GM12878 (cell line): ENCODE data around the gene CSHL1. TPM values are rescaled to one million over a fixed set of nuclear protein-coding genes. Genes with fewer than 3 reads are reported as not detected.
A peak's percentile ranks its signal among the peaks of the same experiment; 100 is the strongest.

Source experiments
- ATAC-seq: fragments of 200-7000 bp; cut with Tn5 transposase; 3 replicates; pipeline ENCODE4 v1.9.1; 2020; ENCODE audit warnings: mild to moderate bottlenecking, moderate library complexity
- BruUV-seq: library from RNA; stranded (reverse); fragments of 400-500 nt; replicated peaks from 2 replicates; lab custom pipeline; 2021; lab: Mats Ljungman, UMichigan
- CTCF ChIA-PET: fragments of 300-600 bp; sonication (Branson Sonifier 250); formaldehyde crosslinking; extraction: SDS; loops from one replicate; lab custom pipeline; 2021; ENCODE audit warnings: inconsistent platforms; lab: Yijun Ruan, JAX
- POLR2A ChIA-PET: fragments of 350-600 bp; formaldehyde crosslinking; extraction: SDS; loops from one replicate; lab custom pipeline; 2021; ENCODE audit warnings: inconsistent platforms; lab: Charles Lee
- RAD21 ChIA-PET: fragments of 300-600 bp; sonication (Branson Sonifier 250); formaldehyde crosslinking; loops from one replicate; lab custom pipeline; 2023; ENCODE audit warnings: antibody characterized with exemption; ENCODE audit not compliant: unreplicated experiment; lab: Charles Lee
- SMC1A ChIA-PET: fragments of 300-600 bp; sonication (Branson Sonifier 250); formaldehyde crosslinking; loops from one replicate; lab custom pipeline; 2023; ENCODE audit not compliant: unreplicated experiment, uncharacterized antibody; lab: Charles Lee
- DNase-seq: peaks from one replicate; pipeline ENCODE4 v3.0.0-alpha.2; 2011; ENCODE audit warnings: low read depth, low spot score
- FAIRE-seq: peaks from 3 replicates; lab custom pipeline; 2011; peaks lifted over from hg19 to GRCh38; lab: Jason Lieb, UNC
- H2AFZ ChIP-seq: 2 replicates; pipeline ENCODE4 v1.6.0; 2011; ENCODE audit warnings: low read depth, low read length, control low read depth; ENCODE audit not compliant: control insufficient read depth
- H3K27ac ChIP-seq: 2 replicates; pipeline ENCODE4 v1.5.1; 2011; ENCODE audit warnings: control low read depth; ENCODE audit not compliant: control insufficient read depth, insufficient read depth
- H3K27me3 ChIP-seq, 2 experiments: replicated peaks in 1 of 2; 2 replicates each; pipeline versions ENCODE4 v1.6.0 to v1.6.1; 2011; ENCODE audit warnings: low read length in 1 of 2; ENCODE audit not compliant: control insufficient read depth in 2 of 2, insufficient read depth in 2 of 2
- H3K36me3 ChIP-seq, 2 experiments: 2 replicates each; pipeline ENCODE4 v1.5.1; 2011; ENCODE audit warnings: low read length in 1 of 2; ENCODE audit not compliant: control insufficient read depth in 2 of 2, insufficient read depth in 2 of 2
- H3K4me1 ChIP-seq: 2 replicates; pipeline ENCODE4 v1.6.1; 2011; ENCODE audit warnings: mild to moderate bottlenecking, low read length, moderate library complexity, mixed read lengths; ENCODE audit not compliant: control insufficient read depth, insufficient read depth
- H3K4me2 ChIP-seq: 2 replicates; pipeline ENCODE4 v1.6.0; 2011; ENCODE audit warnings: control low read depth; ENCODE audit not compliant: control insufficient read depth, insufficient read depth
- H3K4me3 ChIP-seq: fragments of 200-600 bp; sonication (generic); 2 replicates; pipeline ENCODE4 v1.5.1; 2016
- H3K79me2 ChIP-seq: 2 replicates; pipeline ENCODE4 v1.6.0; 2011; ENCODE audit warnings: low read length; ENCODE audit not compliant: control insufficient read depth, insufficient read depth
- H3K9ac ChIP-seq: 2 replicates; pipeline ENCODE4 v1.8.0; 2011; ENCODE audit warnings: low read length, control low read depth, mixed read lengths; ENCODE audit not compliant: control insufficient read depth, insufficient read depth
- H3K9me3 ChIP-seq: replicated peaks from 3 replicates; pipeline ENCODE4 v1.5.1; 2011; ENCODE audit warnings: mild to moderate bottlenecking, low read length; ENCODE audit not compliant: control insufficient read depth, insufficient read depth
- H4K20me1 ChIP-seq: 2 replicates; pipeline ENCODE4 v1.6.0; 2011; ENCODE audit not compliant: control insufficient read depth, insufficient read depth
- ATF7 ChIP-seq: fragments of 450-650 bp; IDR thresholded peaks from 2 replicates; pipeline ENCODE4 v1.6.1; 2016; ENCODE audit warnings: low read depth, mild to moderate bottlenecking
- CBFB ChIP-seq: IDR thresholded peaks from 2 replicates; pipeline ENCODE4 v1.6.1; 2016; ENCODE audit warnings: antibody characterized with exemption, low read depth
- CBX3 ChIP-seq: fragments of 200-600 bp; sonication (generic); IDR thresholded peaks from 2 replicates; pipeline ENCODE4 v1.6.1; 2016; ENCODE audit warnings: low read depth, borderline replicate concordance
- CTCF ChIP-seq, 3 experiments: IDR thresholded peaks in 2 of 3; conservative IDR thresholded peaks in 1 of 3; 2 replicates each; pipeline ENCODE4 v1.5.1; 2011; ENCODE audit warnings: low read depth in 3 of 3, low read length in 3 of 3, mild to moderate bottlenecking in 3 of 3, control low read depth in 2 of 3, moderate library complexity in 2 of 3, inconsistent platforms in 1 of 3, mixed read lengths in 1 of 3; ENCODE audit not compliant: control insufficient read depth in 2 of 3, insufficient read depth in 1 of 3; ENCODE audit errors: extremely low read depth in 1 of 3
- FOXM1 ChIP-seq: IDR thresholded peaks from 2 replicates; pipeline ENCODE4 v1.6.1; 2012; ENCODE audit warnings: low read depth, mild to moderate bottlenecking, inconsistent platforms, low read length, moderate library complexity
- HDAC6 ChIP-seq: fragments of 200-600 bp; sonication (generic); IDR thresholded peaks from one replicate; pipeline ENCODE4 v1.8.0; 2017; ENCODE audit warnings: antibody characterized with exemption; ENCODE audit not compliant: unreplicated experiment
- HDGF ChIP-seq: fragments of 450-650 bp; IDR thresholded peaks from 2 replicates; pipeline ENCODE4 v1.6.1; 2016; ENCODE audit warnings: antibody characterized with exemption
- IRF3 ChIP-seq: fragments of 450-650 bp; IDR thresholded peaks from 2 replicates; pipeline ENCODE4 v1.6.1; 2014; ENCODE audit warnings: mild to moderate bottlenecking
- JUND ChIP-seq: IDR thresholded peaks from 2 replicates; pipeline ENCODE4 v1.6.1; 2012; ENCODE audit warnings: low read depth, mild to moderate bottlenecking, low read length, improper control_type of control experiment, moderate library complexity
- MAX ChIP-seq: IDR thresholded peaks from 2 replicates; pipeline ENCODE4 v1.6.1; 2012; ENCODE audit warnings: low read depth, low read length, improper control_type of control experiment
- MXI1 ChIP-seq: fragments of 150-350 bp; IDR thresholded peaks from 2 replicates; pipeline ENCODE4 v1.6.1; 2011; ENCODE audit warnings: low read depth, mild to moderate bottlenecking, inconsistent platforms, low read length, improper control_type of control experiment
- POLR2A ChIP-seq: IDR thresholded peaks from 2 replicates; pipeline ENCODE4 v1.6.1; 2011; ENCODE audit warnings: low read depth, mild to moderate bottlenecking, low read length
- POLR2AphosphoS5 ChIP-seq: IDR thresholded peaks from 2 replicates; pipeline ENCODE4 v1.6.1; 2011; ENCODE audit warnings: mild to moderate bottlenecking, low read length, inconsistent platforms
- RFX5 ChIP-seq: IDR thresholded peaks from 2 replicates; pipeline ENCODE4 v1.6.1; 2011; ENCODE audit warnings: low read depth, low read length, improper control_type of control experiment
- RUNX3 ChIP-seq: IDR thresholded peaks from 2 replicates; pipeline ENCODE4 v1.6.1; 2012; ENCODE audit warnings: low read length, inconsistent platforms
- SIN3A ChIP-seq: IDR thresholded peaks from 2 replicates; pipeline ENCODE4 v1.6.1; 2012; ENCODE audit warnings: low read depth, low read length, improper control_type of control experiment
- SMAD1 ChIP-seq: fragments of 450-650 bp; IDR thresholded peaks from 2 replicates; pipeline ENCODE4 v1.6.1; 2018; ENCODE audit warnings: mild to moderate bottlenecking, low read depth; ENCODE audit not compliant: partially characterized antibody
- SMC3 ChIP-seq: IDR thresholded peaks from 2 replicates; pipeline ENCODE4 v1.6.1; 2011; ENCODE audit warnings: low read length, improper control_type of control experiment, borderline replicate concordance
- SP1 ChIP-seq: IDR thresholded peaks from one replicate; pipeline ENCODE4 v1.6.1; 2011; ENCODE audit warnings: low read depth, low read length
- TARDBP ChIP-seq: IDR thresholded peaks from 2 replicates; pipeline ENCODE4 v1.6.1; 2016; ENCODE audit warnings: borderline replicate concordance
- WRNIP1 ChIP-seq: IDR thresholded peaks from 2 replicates; pipeline ENCODE4 v1.6.1; 2011; ENCODE audit warnings: low read depth, low read length, improper control_type of control experiment, borderline replicate concordance
- YY1 ChIP-seq: IDR thresholded peaks from 2 replicates; pipeline ENCODE4 v1.6.1; 2011; ENCODE audit warnings: low read depth, mild to moderate bottlenecking, low read length
- WGBS: methylation state at CpG from one replicate; pipeline ENCODE4 v1.1.6; 2016; ENCODE audit warnings: low lambda C conversion rate; ENCODE audit not compliant: insufficient replicate concordance, insufficient coverage; ENCODE audit errors: missing lambda C conversion rate; 5-methylcytosine and 5-hydroxymethylcytosine counted together
- in situ Hi-C: fragments of 300-500 bp; cut with MboI; formaldehyde crosslinking; loops from 9 replicates; pipeline ENCODE4 v1.14.3; 2018; ENCODE audit warnings: mixed read lengths
- intact Hi-C: fragments of 100-400 bp; cut with micrococcal nuclease; formaldehyde crosslinking; loops from one replicate; pipeline ENCODE4 v1.14.2; 2022; ENCODE audit not compliant: unreplicated experiment
- polyA plus RNA-seq, 11 experiments: library from polyadenylated mRNA; depleted of rRNA in 4 of 11; unstranded in 6 of 11; stranded (reverse) in 5 of 11; fragments of >200 nt; fragmentation: Nextera tagmentation in 4 of 11; fragmentation: Illumina TruSeq in 1 of 11; extraction: Ambion mirVana in 4 of 11; extraction: Trizol in 1 of 11; gene quantifications; 1 replicate in 1 of 11; 2 replicates in 10 of 11; pipeline versions ENCODE4 v1.2.1 to v1.2.3, GENCODE V29; 2011 to 2016; ENCODE audit warnings: inconsistent platforms in 2 of 11, missing spikeins in 2 of 11, low read depth in 1 of 11
- total RNA-seq, 4 experiments: library from RNA; depleted of rRNA in 3 of 4; stranded (reverse); fragments of >200 nt in 3 of 4; fragmentation: Illumina TruSeq in 1 of 4; extraction: Trizol in 1 of 4; gene quantifications; 2 replicates each; pipeline versions ENCODE4 v1.2.1 to v1.2.3, GENCODE V29; 2013 to 2021
- TF ChIP-seq, protein P1 (sequence below): fragments of 450-650 bp; IDR thresholded peaks from 2 replicates; pipeline ENCODE4 v1.6.1; 2016; ENCODE audit warnings: mild to moderate bottlenecking

CSHL1 gene
- total and polyA plus RNA-seq, 10 of the 15 experiments (the other 5 are each of a cell fraction or from before 2014, with no cell fraction given): not detected

GRCh38 chr17:63919311-63919723, 8.3 kb upstream of the CSHL1 start:
- ChIA-PET SMC1A (interaction anchor here (0.6 to 14.0 kb wide), 22 partner anchors 11 to 226 kb away, joined by 3 to 248 read pairs (median 5); partner anchors contain the start of genes CD79B and ICAM2), POLR2A (interaction anchor here (0.6 to 2.8 kb wide), 10 partner anchors 12 to 352 kb away, joined by 3 to 22 read pairs (median 5); partner anchors contain the start of genes CD79B and ICAM2), CTCF (interaction anchor here (0.5 to 17.4 kb wide), 40 partner anchors 8 to 361 kb away, joined by 3 to 481 read pairs (median 5); partner anchors contain the start of genes CD79B, ERN1 and ICAM2), RAD21 (interaction anchor here (0.7 to 9.2 kb wide), 20 partner anchors 9 to 213 kb away, joined by 3 to 288 read pairs (median 5); partner anchors contain the start of genes CD79B, ERN1 and ICAM2)
- peak; percentile 35 for FAIRE-seq
- H3K79me2 ChIP-seq: no peaks in the 10 kb centered on the region
- H3K4me2 ChIP-seq: no peak overlapping the region
- H3K9me3 ChIP-seq: no peaks in the 10 kb centered on the region
- H3K27ac ChIP-seq: no peak overlapping the region
- H2AFZ ChIP-seq: no peak overlapping the region
- H3K4me3 ChIP-seq: no peak overlapping the region
- BruUV-seq: no TSS peak
- 30% methylated on average over 7 of the region's 8 CpGs for WGBS
- peak; percentile 83 for ATAC-seq
- no peaks in the 10 kb centered on the region for H3K36me3 ChIP-seq
- in situ Hi-C loops (no loop called here), intact Hi-C loops (loop anchor here (1.0 to 2.0 kb wide), 6 partner anchors 27 to 213 kb away; no protein-coding TSS in a partner anchor)
- no peak overlapping the region for H3K9ac ChIP-seq
- peaks cover 16% of the 10 kb centered on the region for H3K4me1 ChIP-seq
- H4K20me1 ChIP-seq: no peaks in the 10 kb centered on the region
- H3K27me3 ChIP-seq: no peaks in the 10 kb centered on the region
- peak; percentile 71 for DNase-seq
- TF ChIP-seq, protein P1, sequence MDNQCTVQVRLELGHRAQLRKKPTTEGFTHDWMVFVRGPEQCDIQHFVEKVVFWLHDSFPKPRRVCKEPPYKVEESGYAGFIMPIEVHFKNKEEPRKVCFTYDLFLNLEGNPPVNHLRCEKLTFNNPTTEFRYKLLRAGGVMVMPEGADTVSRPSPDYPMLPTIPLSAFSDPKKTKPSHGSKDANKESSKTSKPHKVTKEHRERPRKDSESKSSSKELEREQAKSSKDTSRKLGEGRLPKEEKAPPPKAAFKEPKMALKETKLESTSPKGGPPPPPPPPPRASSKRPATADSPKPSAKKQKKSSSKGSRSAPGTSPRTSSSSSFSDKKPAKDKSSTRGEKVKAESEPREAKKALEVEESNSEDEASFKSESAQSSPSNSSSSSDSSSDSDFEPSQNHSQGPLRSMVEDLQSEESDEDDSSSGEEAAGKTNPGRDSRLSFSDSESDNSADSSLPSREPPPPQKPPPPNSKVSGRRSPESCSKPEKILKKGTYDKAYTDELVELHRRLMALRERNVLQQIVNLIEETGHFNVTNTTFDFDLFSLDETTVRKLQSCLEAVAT: peak; percentile 79
- TF ChIP-seq RFX5: no peak
- TF ChIP-seq SP1: peak; percentile 26
- no peak for TF ChIP-seq JUND
- no peak for TF ChIP-seq IRF3
- TF ChIP-seq SMAD1: no peak
- TF ChIP-seq SIN3A: no peak
- no peak for TF ChIP-seq TARDBP
- peak; percentile 92 to 97 (median 94) for TF ChIP-seq CTCF (IDR thresholded peaks at IDR 0.05 in 2 of 3, conservative IDR thresholded peaks at IDR 0.05 in 1 of 3; ENCODE audit: control insufficient read depth in 2 of 3, extremely low read depth in 1 of 3, insufficient read depth in 1 of 3, low read depth in 3 of 3, low read length in 3 of 3)
- TF ChIP-seq RUNX3: 0 out of 2 replicates have a peak, but pooled peaks have one; percentile 34
- no peak for TF ChIP-seq POLR2A
- no peak for TF ChIP-seq HDGF
- TF ChIP-seq POLR2AphosphoS5: no peak
- no peak for TF ChIP-seq CBX3
- TF ChIP-seq FOXM1: no peak
- TF ChIP-seq YY1: peak; percentile 55; the same call in 1 of the 2 replicates
- TF ChIP-seq WRNIP1: no peak
- TF ChIP-seq MAX: no peak
- TF ChIP-seq MXI1: no peak
- TF ChIP-seq HDAC6: no peak
- peak; percentile 91 for TF ChIP-seq SMC3
- TF ChIP-seq CBFB: no peak
- no peak for TF ChIP-seq ATF7
